Gastrocnemius medialis (tissue), 4 donors: Measurements from ENCODE around the gene RO60.

ENCODE experiments used
- POLR2A ChIP-seq, 2 donors: fragments of 450-650 bp; IDR thresholded peaks; one replicate each; pipeline ENCODE4 v1.6.1; 2017; ENCODE audit warnings: antibody characterized with exemption in 2 of 2, mild to moderate bottlenecking in 2 of 2, moderate library complexity in 2 of 2
- TF ChIP-seq, protein P1 (sequence below), 5 experiments: fragments of 450-650 bp in 3 of 5; fragments of 200-600 bp in 2 of 5; sonication (generic) in 2 of 5; IDR thresholded peaks in 4 of 5; conservative IDR thresholded peaks in 1 of 5; 1 replicate in 4 of 5; 2 replicates in 1 of 5; pipeline ENCODE4 v1.5.1; 2016 to 2019; ENCODE audit warnings: antibody characterized with exemption in 5 of 5, mild to moderate bottlenecking in 3 of 5, moderate library complexity in 3 of 5

GRCh38 chr1:193090865-193091264 lies 31.5 kb downstream of the RO60 start:
- TF ChIP-seq, protein P1, sequence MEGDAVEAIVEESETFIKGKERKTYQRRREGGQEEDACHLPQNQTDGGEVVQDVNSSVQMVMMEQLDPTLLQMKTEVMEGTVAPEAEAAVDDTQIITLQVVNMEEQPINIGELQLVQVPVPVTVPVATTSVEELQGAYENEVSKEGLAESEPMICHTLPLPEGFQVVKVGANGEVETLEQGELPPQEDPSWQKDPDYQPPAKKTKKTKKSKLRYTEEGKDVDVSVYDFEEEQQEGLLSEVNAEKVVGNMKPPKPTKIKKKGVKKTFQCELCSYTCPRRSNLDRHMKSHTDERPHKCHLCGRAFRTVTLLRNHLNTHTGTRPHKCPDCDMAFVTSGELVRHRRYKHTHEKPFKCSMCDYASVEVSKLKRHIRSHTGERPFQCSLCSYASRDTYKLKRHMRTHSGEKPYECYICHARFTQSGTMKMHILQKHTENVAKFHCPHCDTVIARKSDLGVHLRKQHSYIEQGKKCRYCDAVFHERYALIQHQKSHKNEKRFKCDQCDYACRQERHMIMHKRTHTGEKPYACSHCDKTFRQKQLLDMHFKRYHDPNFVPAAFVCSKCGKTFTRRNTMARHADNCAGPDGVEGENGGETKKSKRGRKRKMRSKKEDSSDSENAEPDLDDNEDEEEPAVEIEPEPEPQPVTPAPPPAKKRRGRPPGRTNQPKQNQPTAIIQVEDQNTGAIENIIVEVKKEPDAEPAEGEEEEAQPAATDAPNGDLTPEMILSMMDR (IDR thresholded peaks at IDR 0.05 in 4 of 5, conservative IDR thresholded peaks at IDR 0.05 in 1 of 5): no peak
- no peak for TF ChIP-seq POLR2A (IDR thresholded peaks at IDR 0.05)
